ENCODE measurements around the gene SH3D19. TPM values are rescaled to one million over a fixed set of nuclear protein-coding genes. Genes with fewer than 3 reads are reported as not detected.
"Not testable (repeated sequence)": the region's sequence is repeated elsewhere in the genome, so short reads cannot be mapped to it uniquely, and the experiment has no call there.

The SH3D19 gene
- polyA plus RNA-seq, 2 of the 4 experiments (the other 2 are of a cell fraction) = 15.3 to 22.9 TPM

- H3K4me3 ChIP-seq = no peak overlapping the region
- FAIRE-seq (no peak), DNase-seq (ENCODE audit: low read depth in 1 of 2, low spot score in 1 of 2) (no peak), ATAC-seq (no peak)
- H3K27ac ChIP-seq = no peak overlapping the region
- TF ChIP-seq, protein P1, sequence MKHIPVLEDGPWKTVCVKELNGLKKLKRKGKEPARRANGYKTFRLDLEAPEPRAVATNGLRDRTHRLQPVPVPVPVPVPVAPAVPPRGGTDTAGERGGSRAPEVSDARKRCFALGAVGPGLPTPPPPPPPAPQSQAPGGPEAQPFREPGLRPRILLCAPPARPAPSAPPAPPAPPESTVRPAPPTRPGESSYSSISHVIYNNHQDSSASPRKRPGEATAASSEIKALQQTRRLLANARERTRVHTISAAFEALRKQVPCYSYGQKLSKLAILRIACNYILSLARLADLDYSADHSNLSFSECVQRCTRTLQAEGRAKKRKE (CRISPR knock-in tag; IDR thresholded peaks at IDR 0.05; ENCODE audit: low read depth) = no peak
- TF ChIP-seq RNF2 (IDR thresholded peaks at IDR 0.05; ENCODE audit: borderline replicate concordance, low read depth) (no peak), REST (IDR thresholded peaks at IDR 0.05) (no peak), HEYL (CRISPR knock-in tag; IDR thresholded peaks at IDR 0.05) (no peak)
- TF ChIP-seq, protein P2, sequence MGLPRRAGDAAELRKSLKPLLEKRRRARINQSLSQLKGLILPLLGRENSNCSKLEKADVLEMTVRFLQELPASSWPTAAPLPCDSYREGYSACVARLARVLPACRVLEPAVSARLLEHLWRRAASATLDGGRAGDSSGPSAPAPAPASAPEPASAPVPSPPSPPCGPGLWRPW (IDR thresholded peaks at IDR 0.05) = no peak
- WGBS (ENCODE audit: missing lambda C conversion rate) = 83% methylated on average over 7 of the region's 7 CpGs
- ChIA-PET POLR2A (no interaction called here), CTCF (no interaction called here)
- H3K4me1 ChIP-seq = peaks cover 7% of the 10 kb centered on the region
- H3K4me2 ChIP-seq = no peak overlapping the region
- H3K9me3 ChIP-seq = no peaks in the 10 kb centered on the region
These were observed 38.0 kb downstream of the SH3D19 start for GRCh38 chr4:151287409-151287808.

DNA sequence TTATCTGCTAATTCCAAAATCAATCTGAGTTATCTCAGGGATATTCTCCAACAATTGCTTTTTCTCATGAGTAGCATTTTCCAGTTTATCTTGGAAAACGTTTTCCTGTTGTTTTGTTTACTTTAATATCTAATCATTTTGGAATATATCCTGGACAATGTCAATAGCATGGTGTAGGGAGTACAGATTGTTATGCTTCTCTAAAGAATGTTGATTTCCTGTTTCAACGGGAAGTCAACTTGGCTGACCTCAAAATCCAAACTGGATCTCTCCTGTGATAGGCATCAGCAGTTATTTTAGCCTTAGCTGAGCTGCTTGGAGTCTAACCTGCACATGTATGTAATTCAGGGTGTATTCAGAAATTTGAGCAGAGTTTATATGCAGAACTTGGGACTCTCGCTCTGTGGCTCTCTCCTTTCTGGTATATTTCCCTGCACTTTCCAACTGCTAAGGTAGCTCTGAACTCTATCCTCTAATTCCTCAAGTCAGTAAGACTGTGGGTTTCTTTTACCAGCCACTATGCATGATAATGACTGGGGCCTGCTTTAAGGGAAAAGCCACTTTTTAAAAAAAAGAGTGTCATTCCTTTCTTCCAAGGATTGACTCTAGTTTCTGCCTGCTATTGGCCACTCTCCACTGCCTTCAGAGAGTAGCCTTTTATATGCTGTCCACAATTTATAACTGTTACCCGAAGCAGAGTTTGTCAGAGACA lies 40.7 kb downstream of the SH3D19 start:
- no peak for FAIRE-seq

DNA sequence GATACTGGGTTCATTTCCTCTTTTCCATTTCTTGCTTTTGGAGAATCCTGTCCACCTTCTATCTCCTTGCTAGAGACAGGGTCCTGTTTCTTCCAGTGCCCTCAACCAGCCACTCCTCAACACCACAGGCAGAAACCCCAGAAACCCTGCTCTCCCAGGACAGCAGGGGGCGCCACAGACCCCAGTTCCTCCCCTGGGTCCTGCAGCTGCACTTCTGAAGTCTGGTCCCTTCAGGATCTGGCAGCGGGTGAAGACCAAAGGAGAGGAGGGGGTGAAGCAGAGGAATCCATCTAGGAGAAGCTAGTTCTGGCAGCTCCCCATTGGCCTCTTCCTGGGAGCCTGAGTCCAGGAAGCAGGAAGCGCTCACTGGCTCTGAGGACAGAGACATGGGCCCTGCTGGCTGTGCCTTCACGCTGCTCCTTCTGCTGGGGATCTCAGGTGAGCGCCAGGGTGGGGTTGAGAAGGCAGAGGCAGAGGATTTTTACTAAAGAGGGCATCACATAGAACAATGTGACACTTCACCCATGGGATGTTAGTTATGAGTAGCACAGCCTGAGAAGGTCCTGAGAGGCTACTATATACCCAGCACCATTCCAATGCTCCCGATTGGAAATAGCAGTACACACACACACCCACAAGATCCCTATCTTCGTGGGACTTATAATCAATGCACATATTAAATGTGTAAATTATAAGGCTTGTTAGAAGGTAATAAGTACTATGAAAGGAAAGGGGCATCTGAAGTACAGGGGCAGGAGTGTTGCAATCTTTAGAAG lies 48.4 kb downstream of the SH3D19 start, which contains the start of gene PRSS48:
Gene PRSS48, plus strand, starts transcription at position 375 of the 776 bp plus-strand sequence. Its CDS starts 12 bp downstream, at position 387.
- ChIA-PET CTCF (interaction anchor here (0.7 to 1.8 kb wide), 10 partner anchors 8 to 328 kb away, joined by 3 to 12 read pairs (median 4); no protein-coding TSS in a partner anchor), POLR2A (no interaction called here)
- TF ChIP-seq RAD21 (conservative IDR thresholded peaks at IDR 0.05 in 1 of 2, IDR thresholded peaks at IDR 0.05 in 1 of 2) = peak; percentile 65 to 82
- peak; percentile 68 for TF ChIP-seq SMC3 (IDR thresholded peaks at IDR 0.05)
- no peak for TF ChIP-seq ZSCAN20 (CRISPR knock-in tag; IDR thresholded peaks at IDR 0.05)
- no peak for TF ChIP-seq JUNB (IDR thresholded peaks at IDR 0.05)
- TF ChIP-seq USF2 (IDR thresholded peaks at IDR 0.05) = no peak
- TF ChIP-seq ZNF302 (CRISPR knock-in tag; IDR thresholded peaks at IDR 0.05) = no peak
- no peak for TF ChIP-seq FOSL2 (IDR thresholded peaks at IDR 0.05)
- TF ChIP-seq FOSL2 (CRISPR knock-in tag; IDR thresholded peaks at IDR 0.05) = no peak
- no peak for TF ChIP-seq PHF8 (IDR thresholded peaks at IDR 0.05; ENCODE audit: borderline replicate concordance, low read depth)
- no peak for TF ChIP-seq HEYL (CRISPR knock-in tag; IDR thresholded peaks at IDR 0.05)
- TF ChIP-seq, protein P3, sequence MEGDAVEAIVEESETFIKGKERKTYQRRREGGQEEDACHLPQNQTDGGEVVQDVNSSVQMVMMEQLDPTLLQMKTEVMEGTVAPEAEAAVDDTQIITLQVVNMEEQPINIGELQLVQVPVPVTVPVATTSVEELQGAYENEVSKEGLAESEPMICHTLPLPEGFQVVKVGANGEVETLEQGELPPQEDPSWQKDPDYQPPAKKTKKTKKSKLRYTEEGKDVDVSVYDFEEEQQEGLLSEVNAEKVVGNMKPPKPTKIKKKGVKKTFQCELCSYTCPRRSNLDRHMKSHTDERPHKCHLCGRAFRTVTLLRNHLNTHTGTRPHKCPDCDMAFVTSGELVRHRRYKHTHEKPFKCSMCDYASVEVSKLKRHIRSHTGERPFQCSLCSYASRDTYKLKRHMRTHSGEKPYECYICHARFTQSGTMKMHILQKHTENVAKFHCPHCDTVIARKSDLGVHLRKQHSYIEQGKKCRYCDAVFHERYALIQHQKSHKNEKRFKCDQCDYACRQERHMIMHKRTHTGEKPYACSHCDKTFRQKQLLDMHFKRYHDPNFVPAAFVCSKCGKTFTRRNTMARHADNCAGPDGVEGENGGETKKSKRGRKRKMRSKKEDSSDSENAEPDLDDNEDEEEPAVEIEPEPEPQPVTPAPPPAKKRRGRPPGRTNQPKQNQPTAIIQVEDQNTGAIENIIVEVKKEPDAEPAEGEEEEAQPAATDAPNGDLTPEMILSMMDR (IDR thresholded peaks at IDR 0.05) = peak; percentile 59
- H3K4me3 ChIP-seq = no peak within 1 kb of the TSS
- no peak within 1 kb of the TSS for H3K4me2 ChIP-seq
- no peaks in the 10 kb centered on the region for H3K9me3 ChIP-seq
- H3K4me1 ChIP-seq = no peaks in the 10 kb centered on the region
- no peak within 1 kb of the TSS for H3K27ac ChIP-seq
- 63% methylated on average over 6 of the region's 7 CpGs for WGBS (ENCODE audit: missing lambda C conversion rate)
- peak; percentile 85 to 95 for ATAC-seq
- peak; percentile 34 to 52 for DNase-seq (ENCODE audit: low read depth in 1 of 2, low spot score in 1 of 2)
- FAIRE-seq = no peak

More for the DNA sequence above, 40.7 kb downstream of the SH3D19 start:
- H3K9me3 ChIP-seq = no peaks in the 10 kb centered on the region
- CTCF ChIA-PET = interaction anchor here (1.4 kb wide), 1 partner anchor 8 kb away, joined by 3 read pairs; no protein-coding TSS in a partner anchor
- POLR2A ChIA-PET = no interaction called here
- no peak for ATAC-seq
- no peak overlapping the region for H3K4me3 ChIP-seq
- H3K4me2 ChIP-seq = no peak overlapping the region
- 53% methylated on average over 4 of the region's 4 CpGs for WGBS (ENCODE audit: missing lambda C conversion rate)
- H3K4me1 ChIP-seq = peaks cover 2% of the 10 kb centered on the region; the same call in 1 of the 3 replicates
- TF ChIP-seq RAD21 (conservative IDR thresholded peaks at IDR 0.05 in 1 of 2, IDR thresholded peaks at IDR 0.05 in 1 of 2) (no peak), NR3C1 (IDR thresholded peaks at IDR 0.05) (no peak)
- no peak for DNase-seq (ENCODE audit: low read depth in 1 of 2, low spot score in 1 of 2)
- H3K27ac ChIP-seq = no peak overlapping the region

GRCh38 chr4:151268905-151269304 lies 56.5 kb downstream of the SH3D19 start:
- CTCF ChIA-PET; ATAC-seq; DNase-seq (ENCODE audit: low read depth in 1 of 2, low spot score in 1 of 2); POLR2A ChIA-PET; H3K27ac ChIP-seq; H3K4me1 ChIP-seq; FAIRE-seq; H3K4me2 ChIP-seq; H3K9me3 ChIP-seq; H3K4me3 ChIP-seq: not testable (repeated sequence)

Measured in A549 (cell line).